ENCODE data around the gene PIGX.
A peak's percentile ranks its signal among the peaks of the same experiment; 100 is the strongest.

Gene PIGX

DNA sequence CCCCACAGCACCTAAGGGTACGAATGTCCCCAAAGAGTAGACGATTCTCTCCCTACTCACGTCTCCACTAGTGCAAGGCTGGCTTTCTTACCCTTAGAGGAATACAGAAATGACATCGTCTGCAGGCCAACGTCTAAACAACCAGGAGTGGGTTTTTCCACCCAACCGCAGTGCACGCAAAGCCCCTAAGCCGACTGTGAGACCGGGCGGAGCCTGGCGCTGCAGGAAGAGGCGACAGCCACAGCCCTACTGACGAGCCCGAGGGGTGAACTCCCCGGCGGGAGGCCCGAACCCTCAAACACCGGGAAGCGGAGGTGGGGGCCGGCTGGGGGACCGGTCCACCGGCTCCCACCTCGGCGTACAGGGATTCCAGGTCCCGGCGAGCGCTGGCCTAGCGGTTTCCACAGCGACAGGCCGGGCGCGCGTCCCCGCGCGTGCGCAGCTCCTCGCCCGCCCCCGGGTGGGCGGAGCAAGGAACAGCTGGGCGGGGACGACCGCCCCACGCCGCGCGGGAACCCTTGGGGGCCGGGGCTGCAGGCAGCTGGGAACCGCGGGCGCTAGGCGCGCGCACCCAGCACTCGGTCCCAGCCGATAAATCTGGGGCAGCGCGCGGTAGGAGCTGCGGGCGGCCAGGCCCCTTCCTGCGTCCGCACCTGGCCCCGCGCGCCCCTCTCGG lies at the start of gene PIGX, which contains the start of gene CEP19:
Gene PIGX, plus strand, starts transcription at position 540 of the 676 bp plus-strand sequence.
Gene CEP19, minus strand, starts transcription at position 413 of the 676 bp plus-strand sequence. CDS start 3,593 bp downstream, outside the sequence.
- peak; percentile 85 to 88 for ATAC-seq

DNA sequence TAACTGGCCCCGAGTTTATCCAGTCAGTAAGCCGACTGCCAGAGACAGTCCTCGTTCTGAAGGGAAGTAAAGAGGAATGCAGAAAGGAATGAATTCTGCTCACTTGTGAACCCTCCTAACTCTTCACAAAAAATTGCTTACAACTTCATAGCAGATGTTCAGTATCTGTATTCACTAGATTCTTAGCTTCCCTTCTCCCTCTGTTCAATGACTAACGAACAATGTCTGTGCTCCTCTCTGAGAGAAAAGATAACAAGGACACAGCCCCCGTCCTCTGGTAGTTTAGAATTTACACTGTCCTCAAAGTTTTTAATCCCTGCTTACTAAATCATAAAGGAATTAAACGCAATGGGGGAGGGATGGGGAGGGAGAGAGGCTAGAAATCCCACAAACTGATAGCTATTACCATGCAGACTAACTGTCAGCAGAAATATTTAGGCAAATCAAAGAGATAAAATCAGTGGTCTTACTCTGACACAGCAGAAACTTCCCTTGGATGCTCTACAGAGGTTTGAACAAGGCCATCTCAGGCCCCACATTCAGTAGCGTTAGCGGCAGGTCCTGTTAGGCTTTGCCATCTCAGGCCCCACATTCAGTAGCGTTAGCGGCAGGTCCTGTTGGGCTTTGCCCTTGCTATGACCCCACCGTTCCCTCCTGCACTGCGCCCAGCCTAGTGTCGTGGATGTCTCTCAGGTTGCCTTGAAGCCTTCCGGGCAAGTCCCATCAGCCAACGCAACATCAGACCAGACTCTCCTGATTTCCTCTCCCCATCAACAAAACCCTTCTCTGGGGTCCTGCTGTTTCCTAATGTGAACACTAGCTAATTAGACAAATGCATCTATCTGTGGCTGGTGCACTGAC lies 49.2 kb upstream of the PIGX start:
- no peak for ATAC-seq

DNA sequence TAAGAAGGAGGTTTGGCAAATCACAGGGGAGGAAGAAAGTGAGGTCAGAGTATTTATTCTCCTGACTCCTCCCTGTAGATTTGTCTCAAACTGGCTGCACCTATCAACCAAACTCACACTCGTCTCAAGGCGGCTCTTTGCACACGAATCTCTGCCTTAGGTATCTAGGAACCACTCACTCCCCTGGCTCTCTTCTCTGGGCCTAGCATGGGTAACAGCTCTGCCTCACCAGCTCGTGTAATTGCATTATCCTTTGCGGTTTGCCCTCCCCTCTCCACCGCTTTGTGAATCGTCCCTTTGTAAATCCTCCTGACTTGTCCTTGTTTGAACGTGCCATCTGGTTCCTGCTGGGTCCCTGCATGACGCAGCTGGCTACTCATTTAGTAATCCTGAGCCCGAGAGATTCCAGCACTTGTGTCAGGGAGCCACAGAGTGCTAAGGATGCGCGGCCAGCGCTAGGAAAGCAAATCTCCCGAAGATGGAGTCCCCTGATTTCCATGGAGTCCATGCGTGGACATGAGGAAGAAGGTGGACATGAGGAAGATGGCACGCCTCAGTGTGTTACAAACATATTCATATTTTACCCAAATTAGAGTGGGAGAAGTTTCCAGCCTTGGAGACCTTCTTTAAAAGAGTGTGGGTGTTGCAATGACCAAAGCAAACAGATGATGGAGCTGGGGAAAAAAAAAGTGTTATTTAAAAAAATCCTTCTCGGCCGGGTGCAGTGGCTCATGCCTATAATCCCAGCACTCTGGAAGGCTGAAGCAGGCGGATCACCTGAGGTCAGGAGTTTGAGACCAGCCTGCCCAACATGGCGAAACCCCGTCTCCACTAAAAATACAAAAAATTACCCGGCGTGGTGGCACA lies 45.9 kb upstream of the PIGX start:
- no peak for ATAC-seq

DNA sequence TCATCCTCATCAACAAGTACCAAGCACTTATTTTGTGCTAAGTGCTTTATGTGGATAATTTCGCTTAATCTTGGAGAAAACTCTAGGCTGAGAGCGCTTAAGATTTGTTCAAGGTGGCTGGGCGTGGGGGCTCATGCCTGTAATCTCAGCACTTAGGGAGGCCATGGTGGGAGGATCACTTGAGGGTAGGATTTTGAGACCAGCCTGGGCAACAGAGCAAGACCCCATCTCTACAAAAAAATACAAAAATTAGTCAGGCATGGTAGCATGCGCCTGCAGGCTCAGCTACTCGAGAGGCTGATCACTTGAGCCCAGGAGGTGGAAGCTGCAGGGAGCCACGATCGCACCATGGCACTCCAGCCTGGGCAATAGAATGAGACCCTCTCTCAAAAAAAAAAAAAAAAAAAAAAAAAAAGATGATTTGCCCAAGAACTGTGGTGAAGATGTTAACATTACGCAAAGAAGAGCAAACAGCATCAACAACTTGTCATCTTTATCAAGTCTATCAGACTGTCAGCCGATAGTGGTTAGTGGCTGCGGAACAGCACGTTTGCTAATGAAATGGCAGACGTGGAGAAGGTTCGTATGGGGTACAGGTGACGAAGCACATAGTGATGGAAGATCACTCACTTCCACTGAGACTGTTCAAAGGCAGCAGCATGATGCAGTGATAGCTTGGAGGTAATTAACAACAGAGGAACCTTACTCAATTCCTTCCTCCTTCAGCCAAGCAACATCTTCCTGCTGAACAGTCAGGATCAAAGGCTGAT lies 44.9 kb upstream of the PIGX start:
- no peak for ATAC-seq

DNA sequence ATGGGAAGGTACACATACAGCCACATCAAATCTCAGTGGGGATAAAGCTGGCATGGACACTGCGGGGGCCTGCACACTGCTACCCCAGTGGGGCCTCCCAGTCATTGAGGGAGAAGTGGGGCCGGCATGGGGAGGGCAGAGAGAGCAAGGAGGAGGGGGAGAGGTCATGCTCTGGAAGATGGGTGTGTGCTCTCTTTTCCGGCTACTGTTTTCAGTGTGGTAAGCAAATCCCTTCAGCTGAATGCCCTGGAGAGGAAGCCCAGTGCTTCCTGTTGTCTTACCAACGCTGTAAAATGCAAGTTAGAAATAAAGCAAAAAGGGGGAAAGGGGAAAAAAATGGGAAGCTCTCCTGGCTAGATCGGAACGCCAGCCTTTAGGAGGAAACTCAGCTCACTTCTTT lies 41.8 kb upstream of the PIGX start:
- no peak for ATAC-seq

DNA sequence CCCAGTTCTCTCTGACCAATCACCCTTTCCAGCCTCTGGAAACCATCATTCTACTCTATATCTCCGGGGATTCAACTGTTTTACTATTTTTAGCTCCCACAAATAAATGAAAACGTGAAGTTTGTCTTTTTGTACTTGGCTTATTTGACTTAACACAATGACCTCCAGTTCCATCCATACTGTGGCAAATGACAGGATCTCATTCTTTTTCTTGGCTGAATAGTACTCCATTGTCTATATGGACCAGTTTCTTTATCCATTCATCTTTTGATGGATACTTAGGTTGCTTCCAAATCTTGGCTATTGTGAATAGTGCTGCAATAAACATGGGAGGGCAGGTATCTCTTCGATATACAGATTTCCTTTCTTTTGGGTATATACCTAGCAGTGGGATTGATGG lies 38.5 kb upstream of the PIGX start:
- no peak for ATAC-seq

DNA sequence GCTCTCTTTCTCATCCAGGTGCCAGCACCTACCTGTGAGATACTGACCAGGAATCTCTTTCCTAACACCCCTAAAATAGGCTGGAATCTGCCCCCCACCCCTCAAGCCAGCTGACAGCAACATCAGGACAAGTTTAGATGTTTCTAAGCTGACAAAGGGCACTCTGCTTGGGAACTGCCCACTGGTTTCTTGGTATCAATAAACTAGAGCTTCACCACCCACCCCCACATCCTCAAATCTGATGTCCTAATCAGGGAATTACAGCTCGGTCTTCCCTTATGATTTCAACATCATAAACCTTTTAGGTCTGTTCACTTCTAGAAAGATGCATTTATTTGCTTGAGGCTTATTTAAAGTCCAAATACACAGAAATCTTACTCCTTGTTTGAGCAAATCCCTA lies 34.8 kb upstream of the PIGX start:
- ATAC-seq, result no peak

DNA sequence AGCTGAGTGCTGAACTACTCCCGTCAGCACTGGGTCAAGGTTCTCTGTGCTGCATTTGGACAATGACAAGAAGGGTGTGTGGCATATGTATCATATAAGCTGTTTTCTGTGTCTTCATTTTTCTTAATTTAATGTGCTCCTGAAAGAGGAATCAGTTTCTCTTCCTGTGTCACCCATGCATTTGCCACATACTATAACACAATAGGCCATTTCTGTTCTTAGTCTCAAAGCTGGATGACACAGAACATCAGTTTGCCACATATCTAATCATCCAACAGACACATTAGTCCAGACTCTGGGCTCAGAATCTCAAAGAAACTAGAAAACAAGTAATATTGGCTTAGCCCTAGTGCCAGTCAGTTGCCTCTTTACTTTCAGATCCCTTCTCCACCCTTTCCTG lies 34.2 kb upstream of the PIGX start:
- no peak for ATAC-seq

DNA sequence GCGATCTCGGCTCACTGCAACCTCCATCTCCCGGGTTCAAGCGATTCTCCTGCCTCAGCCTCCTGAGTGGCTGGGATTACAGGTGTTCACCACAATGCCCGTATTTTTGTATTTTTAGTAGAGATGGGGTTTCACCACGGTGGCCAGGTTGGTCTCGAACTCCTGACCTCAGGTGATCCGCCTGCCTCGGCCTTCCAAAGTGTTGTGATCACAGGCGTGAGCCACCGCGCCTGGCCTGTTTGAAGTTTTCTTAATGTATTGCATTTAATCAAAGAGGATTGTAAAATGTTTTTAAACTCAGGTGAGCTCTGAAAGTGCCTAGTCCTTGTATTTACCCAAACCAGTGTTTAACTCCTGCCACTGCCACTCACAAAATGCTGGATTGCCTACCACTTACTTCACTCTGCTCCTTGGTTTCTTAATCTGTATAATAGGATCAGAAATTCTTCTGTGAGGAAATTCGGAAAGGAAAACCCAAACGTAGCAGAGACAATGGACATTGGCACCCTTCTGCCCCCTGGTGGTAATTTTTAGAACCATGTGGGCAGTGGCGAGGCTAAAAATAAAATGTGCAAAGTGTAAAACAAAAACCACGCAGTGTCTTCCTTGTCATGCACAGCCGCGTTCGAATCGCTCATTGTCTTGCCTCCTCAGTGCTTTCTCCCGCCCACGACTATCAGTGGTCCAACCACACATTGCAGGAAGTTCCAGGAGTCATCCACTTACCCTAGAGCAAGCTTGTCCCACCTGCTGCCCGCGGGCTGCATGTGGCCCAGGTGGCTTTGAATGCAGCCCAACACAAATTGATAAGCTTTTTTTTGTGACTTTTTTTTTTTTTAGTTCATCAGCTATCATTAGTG lies 27.4 kb upstream of the PIGX start:
- peak; percentile 70 to 78 for ATAC-seq

DNA sequence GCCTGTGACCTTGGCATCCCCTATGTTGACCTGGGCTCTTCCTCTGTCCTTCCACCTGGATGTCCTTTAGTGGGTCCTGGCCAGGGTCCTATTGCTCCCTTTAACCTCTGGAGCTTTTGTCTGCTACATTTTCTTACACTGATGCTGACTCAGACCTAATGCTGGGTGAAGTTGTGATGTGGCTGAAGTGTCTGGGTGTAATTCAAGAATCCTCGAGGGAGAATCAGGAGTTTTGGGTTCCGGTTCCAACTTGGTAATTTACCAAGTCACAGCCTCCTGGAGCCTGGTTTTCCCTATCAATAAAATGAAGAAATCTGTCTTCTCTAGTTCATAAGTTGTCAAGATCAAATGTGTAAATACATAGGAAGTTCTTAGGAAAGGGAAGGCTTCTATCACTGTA lies 25.7 kb upstream of the PIGX start:
- no peak for ATAC-seq

DNA sequence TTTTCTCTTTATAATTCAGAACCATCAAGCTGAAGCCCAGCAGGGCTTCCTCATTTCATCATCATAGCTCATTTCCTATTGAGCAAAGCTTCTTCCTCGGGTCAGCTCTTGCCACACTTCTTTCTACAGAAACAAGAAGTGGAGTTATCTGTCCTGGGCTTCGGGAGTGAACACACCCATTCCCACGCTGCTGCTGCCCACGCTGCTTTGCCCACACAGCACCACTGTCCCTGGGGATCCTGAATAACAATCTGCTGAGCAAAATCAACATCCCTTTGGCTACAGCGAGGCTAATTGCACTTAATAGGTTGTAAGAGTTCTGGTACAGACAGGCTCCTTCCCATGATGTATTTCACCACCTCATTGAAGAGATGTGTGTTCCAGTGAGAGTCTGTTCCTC lies 23.8 kb upstream of the PIGX start:
- ATAC-seq, result no peak

DNA sequence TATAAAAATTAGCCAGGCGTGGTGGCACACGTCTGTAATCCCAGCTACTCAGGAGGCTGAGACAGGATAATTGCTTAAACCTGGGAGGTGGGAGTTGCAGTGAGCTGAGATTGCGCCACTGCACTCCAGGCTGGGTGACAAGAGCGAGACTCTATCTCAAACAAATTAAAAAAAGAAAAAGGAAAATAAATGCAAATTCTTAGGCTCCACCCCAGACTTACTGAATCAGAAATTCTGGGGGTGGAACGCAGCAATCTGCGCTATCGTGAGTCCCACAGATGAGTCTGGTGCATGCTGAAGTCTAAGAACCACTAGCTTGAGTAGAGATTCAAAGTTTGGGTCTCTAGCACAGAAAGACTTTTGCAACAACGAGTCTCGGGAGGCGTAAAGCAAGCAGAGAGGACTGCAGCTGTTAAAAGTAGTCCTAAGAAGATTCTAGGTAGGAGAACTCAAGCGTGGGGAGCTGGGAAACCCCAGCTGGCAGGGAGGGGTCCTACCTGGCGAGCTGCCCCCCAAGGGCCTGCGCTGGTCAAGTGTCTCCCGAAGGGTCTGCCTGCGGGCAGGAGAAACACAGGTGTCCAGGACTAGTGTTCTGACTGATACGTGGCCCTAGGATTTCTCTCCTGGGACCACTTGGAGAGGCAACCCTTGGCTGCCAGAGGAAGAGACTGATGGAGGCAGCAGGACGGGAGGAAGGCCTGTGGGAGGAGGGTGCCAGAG lies 22.1 kb upstream of the PIGX start:
- ATAC-seq, result no peak

DNA sequence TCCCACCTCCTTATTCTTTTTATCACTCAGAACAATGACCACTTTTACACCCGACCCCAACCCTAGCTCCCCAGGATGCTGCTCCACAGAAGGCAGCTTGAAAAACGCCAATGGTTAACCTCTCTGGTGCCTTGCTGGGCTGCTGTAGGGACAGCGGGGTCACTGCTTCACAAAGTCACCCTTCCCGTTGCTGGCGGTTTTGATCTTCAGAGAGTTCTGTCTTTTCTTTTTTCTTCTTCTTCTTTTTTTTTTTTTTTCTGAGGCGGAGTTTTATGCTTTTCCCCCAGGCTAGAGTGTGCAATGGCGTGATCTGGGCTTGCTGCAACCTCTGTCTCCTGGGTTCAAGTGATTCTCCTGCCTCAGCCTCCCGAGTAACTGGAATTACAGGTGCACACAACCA lies 20.8 kb upstream of the PIGX start:
- ATAC-seq, result no peak

DNA sequence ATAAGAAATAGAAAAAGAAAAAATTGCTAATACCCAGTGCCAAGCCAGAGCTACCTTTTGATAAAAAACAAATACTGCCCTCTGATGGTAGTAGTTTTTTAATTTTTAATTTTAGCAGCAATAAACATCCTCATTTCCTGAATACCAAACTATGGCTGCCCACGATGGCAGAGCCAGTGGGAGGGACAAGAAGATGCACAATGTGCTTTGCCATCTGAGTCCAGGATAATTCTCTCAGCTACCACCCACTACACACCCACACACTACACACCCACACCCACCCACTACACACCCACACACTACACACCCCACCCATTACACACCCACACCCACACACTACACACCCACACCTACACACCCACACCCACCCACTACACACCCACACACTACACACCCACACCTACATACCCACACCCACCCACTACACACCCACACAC lies 18.0 kb upstream of the PIGX start:
- ATAC-seq, result no peak

DNA sequence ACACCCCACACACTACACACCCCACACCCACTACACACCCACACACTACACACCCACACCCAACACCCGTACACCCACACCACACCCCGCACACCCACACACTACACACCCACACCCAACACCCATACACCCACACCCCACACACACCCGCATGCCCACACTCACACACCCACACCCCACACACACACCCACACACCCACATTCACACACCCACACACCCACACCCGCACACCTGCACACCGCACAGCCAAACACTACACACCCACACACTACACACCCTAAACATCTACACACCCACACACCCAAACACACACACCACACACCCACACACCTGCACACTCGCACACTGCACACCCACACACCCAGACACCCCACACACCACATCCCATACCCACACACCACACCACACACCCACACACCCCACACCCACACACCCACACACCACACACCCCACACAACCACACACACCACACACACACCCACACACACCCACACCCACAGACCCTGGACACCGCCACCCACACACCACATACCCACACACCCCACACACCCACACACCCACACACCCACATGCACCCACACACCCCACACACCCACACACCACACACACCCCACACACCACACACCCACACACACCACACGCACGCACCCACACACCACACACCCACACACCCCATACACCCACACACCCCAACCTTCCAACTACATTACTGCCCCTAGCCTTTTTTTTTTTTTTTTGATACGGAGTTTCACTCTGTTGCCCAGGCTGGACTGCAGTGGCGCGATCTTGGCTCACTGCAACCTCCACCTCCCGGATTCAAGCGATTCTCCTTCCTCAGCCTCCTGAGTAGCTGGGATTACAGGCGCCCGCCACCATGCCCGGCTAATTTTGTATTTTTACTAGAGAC lies 17.0 kb upstream of the PIGX start:
- ATAC-seq, result no peak

DNA sequence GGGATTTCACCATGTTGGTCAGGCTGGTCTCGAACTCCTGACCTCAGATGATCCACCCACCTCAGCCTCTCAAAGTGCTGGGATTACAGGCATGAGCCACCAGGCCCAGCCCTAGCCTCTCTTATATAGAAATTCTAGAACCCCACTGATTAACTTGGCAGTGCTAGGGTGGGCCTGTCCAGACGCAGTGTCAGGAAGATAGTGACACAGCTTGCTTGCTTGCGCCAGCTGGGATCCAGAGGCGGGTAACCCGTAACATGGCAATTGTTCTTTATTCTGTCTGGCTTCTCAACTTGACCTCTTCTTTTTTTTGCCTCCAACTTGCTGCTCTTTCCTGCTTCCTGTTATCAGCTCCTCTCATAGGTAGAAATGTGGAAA lies 16.3 kb upstream of the PIGX start:
- ATAC-seq, result no peak

DNA sequence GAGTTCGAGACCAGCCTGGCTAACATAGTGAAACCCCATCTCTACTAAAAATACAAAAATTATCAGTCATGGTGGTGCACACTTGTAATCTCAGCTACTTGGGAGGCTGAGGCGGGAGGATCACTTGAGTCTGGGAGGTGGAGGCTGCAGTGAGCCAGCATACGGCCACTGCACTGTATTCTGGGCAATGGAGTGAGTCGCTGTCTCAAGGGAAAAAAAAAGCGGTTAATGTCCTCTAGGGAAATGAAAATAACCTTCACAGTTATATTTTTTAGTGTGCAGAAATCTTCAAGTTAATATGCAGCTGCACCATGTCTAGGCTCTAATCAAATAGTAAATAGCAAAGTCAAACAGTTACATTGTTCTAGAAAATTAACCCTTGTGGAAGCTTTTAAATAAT lies 14.9 kb upstream of the PIGX start:
- no peak for ATAC-seq

DNA sequence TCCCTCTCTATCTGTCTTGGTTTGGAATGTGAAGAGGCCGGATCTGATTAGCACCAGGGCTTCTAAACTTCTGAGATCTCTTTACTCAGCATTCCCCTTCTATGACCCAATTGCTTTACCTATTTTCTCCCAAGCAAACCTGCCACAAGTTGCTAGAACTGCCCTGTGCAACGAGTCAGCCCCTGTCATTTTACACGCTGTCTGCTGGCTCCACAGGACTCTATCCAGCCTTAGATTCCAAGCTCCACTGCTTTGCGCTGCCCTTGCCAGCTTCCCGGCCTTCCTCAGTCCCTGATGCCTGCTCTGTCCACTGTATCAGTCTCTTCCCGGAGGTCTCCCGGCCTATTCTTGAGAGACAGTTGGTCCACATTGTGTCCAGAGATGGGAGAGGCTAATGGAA lies 12.4 kb upstream of the PIGX start:
- ATAC-seq, result no peak

DNA sequence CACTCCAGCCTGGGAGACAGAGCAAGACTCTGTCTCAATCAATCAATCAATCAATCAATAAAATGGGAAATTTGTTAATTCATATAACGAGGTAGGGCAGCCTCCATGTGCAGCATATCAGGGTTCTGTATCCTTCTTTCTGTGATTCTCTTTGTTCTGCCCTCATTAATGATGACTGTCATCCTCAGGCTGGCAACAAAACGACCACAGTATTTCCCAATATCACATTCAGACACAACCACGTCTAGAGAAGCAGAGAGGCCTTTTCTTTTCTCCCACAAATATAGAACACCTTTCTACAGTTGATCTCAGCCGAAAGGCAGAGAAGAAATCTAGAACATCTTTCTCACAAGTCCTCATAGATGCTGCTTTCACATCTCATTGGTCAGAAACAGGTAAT lies 11.4 kb upstream of the PIGX start:
- ATAC-seq, result no peak

DNA sequence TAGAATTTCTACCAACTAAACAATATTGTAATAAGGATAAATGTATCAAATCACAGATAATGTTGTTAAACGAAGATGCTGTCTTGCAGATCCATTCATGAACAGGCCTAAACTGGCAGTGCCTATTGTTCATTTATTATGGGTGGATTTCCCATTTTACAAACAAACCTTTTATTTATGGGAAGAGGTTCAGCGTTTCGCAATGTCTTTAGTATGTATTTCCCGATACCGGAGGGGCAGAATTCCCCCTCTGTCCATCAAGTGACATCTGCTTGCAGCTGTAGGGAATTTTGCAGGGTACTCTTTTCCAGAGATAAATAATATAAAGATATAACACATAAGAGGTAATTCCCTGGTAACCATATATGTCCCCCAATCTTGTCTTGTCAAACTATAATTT lies 5.8 kb upstream of the PIGX start:
- no peak for ATAC-seq

Measured in activated CD4-positive, CD25-positive, alpha-beta regulatory T cell treated with anti-CD3 and anti-CD28 coated beads, Interleukin-2, amount 50 U/mL, for 24 hours (primary cell).